BE2C (cell line): ENCODE results near the gene MAP4K4.

Experiments
- DNase-seq: peaks from one replicate; pipeline ENCODE4 v3.0.0-alpha.2; 2020
- H3K27me3 ChIP-seq: fragments of 250-450 bp; sonication (Bioruptor Pico); 2 replicates; pipeline ENCODE4 v1.5.1; 2020; ENCODE audit warnings: mild to moderate bottlenecking
- H3K36me3 ChIP-seq: fragments of 250-450 bp; sonication (Bioruptor Pico); 2 replicates; pipeline ENCODE4 v1.5.1; 2020; ENCODE audit warnings: mild to moderate bottlenecking
- H3K4me1 ChIP-seq: fragments of 250-450 bp; sonication (Bioruptor Pico); 2 replicates; pipeline ENCODE4 v1.5.1; 2020
- H3K4me3 ChIP-seq: 2 replicates; pipeline ENCODE4 v1.5.1; 2011; ENCODE audit warnings: low read depth, low read length
- H3K9me3 ChIP-seq: fragments of 250-450 bp; sonication (Bioruptor Pico); 2 replicates; pipeline ENCODE4 v1.5.1; 2020
- CTCF ChIP-seq: IDR thresholded peaks from 2 replicates; pipeline ENCODE4 v1.5.1; 2012; ENCODE audit warnings: mild to moderate bottlenecking, low read depth, low read length

Gene MAP4K4

GRCh38 chr2:101677658-101678057, 19.8 kb upstream of the MAP4K4 start:
- no peak for DNase-seq
- no peaks in the 10 kb centered on the region for H3K4me1 ChIP-seq

DNA sequence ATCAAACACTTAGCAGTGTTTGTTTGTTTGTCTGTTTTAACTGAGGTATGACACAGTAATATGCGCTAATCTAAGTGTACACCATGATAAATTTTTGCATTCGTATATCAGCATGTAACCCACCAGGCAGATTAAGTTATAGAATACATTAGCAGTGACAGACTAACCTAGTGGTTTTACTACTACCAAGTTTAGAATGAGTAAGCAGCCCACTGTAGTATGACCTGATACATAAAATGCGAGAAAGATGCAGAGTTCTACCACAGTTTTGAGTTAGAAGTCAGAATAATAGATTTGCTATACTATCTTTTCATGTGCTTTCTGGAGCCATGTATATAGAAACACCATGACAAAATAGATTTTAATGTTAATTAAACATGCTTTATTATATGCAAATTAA, 19.1 kb upstream of the MAP4K4 start:
- H3K36me3 ChIP-seq: no peaks in the 10 kb centered on the region
- no peak for DNase-seq
- H3K27me3 ChIP-seq: no peaks in the 10 kb centered on the region
- H3K4me1 ChIP-seq: no peaks in the 10 kb centered on the region
- TF ChIP-seq CTCF: no peak
- no peak overlapping the region for H3K4me3 ChIP-seq
- H3K9me3 ChIP-seq: no peaks in the 10 kb centered on the region

More at GRCh38 chr2:101677658-101678057, 19.8 kb upstream of the MAP4K4 start:
- no peaks in the 10 kb centered on the region for H3K9me3 ChIP-seq
- H3K36me3 ChIP-seq: no peaks in the 10 kb centered on the region
- no peak for TF ChIP-seq CTCF
- no peaks in the 10 kb centered on the region for H3K27me3 ChIP-seq
- H3K4me3 ChIP-seq: no peak overlapping the region

GRCh38 chr2:101679037-101679726, 18.3 kb upstream of the MAP4K4 start:
- TF ChIP-seq CTCF: no peak
- DNase-seq: no peak
- no peaks in the 10 kb centered on the region for H3K4me1 ChIP-seq

GRCh38 chr2:101679801-101680487, 17.6 kb upstream of the MAP4K4 start:
- no peak for DNase-seq
- no peaks in the 10 kb centered on the region for H3K9me3 ChIP-seq
- no peak overlapping the region for H3K4me3 ChIP-seq
- H3K4me1 ChIP-seq: no peaks in the 10 kb centered on the region
- H3K27me3 ChIP-seq: no peaks in the 10 kb centered on the region
- TF ChIP-seq CTCF: no peak
- H3K36me3 ChIP-seq: no peaks in the 10 kb centered on the region

More at GRCh38 chr2:101679037-101679726, 18.3 kb upstream of the MAP4K4 start:
- H3K9me3 ChIP-seq: no peaks in the 10 kb centered on the region
- no peaks in the 10 kb centered on the region for H3K27me3 ChIP-seq
- H3K4me3 ChIP-seq: no peak overlapping the region
- no peaks in the 10 kb centered on the region for H3K36me3 ChIP-seq

DNA sequence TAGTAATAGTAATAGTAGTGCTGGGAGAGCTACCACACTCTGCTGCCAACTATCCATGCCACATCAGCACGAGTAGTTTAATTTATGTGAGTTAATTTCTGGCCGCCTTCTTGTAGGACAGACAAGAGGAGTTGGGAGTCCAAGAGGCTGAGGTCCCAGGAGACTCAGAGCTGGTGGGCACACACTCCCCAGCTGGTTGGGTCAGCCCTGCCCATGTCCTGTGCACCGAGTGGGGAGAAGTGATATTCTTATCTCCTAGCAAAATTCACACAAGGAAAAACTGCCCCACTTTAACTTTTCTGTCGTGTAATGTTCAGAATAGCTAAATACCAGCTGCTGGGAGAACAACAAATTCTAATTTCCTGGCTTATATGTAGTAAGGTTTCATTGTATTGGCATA, 15.2 kb upstream of the MAP4K4 start:
- Histone ChIP-seq H3K9me3 (no peaks in the 10 kb centered on the region), H3K36me3 (no peaks in the 10 kb centered on the region), H3K4me3 (no peak overlapping the region), H3K27me3 (no peaks in the 10 kb centered on the region), H3K4me1 (no peaks in the 10 kb centered on the region)
- TF ChIP-seq CTCF: no peak
- no peak for DNase-seq

GRCh38 chr2:101684313-101684712, 13.2 kb upstream of the MAP4K4 start:
- Histone ChIP-seq H3K36me3 (no peaks in the 10 kb centered on the region), H3K9me3 (no peaks in the 10 kb centered on the region), H3K4me3 (no peak overlapping the region), H3K4me1 (no peaks in the 10 kb centered on the region), H3K27me3 (no peaks in the 10 kb centered on the region)
- no peak for DNase-seq
- no peak for TF ChIP-seq CTCF
